Measurements from ENCODE around the gene NXPH1.

- TF ChIP-seq CTCF (IDR thresholded peaks at IDR 0.05 in 8 of 11, conservative IDR thresholded peaks at IDR 0.05 in 3 of 11), result no peak
- TF ChIP-seq POLR2AphosphoS5 (IDR thresholded peaks at IDR 0.05), result no peak
- TF ChIP-seq POLR2A (IDR thresholded peaks at IDR 0.05), result no peak
Observed at GRCh38 chr7:8597565-8597964, 164.2 kb downstream of the NXPH1 start.

Data from spleen (tissue), 7 donors.